Sigmoid colon (tissue), 4 donors: ENCODE results near the gene SLC7A7.

Experiments
- EP300 ChIP-seq, 4 donors: sonication (generic); formaldehyde crosslinking; IDR thresholded peaks; one replicate each; pipeline ENCODE4 v1.6.1; 2017; ENCODE audit warnings: antibody characterized with exemption in 4 of 4
- TF ChIP-seq, protein P1 (sequence below), 4 experiments: fragments of 450-650 bp in 3 of 4; fragments of 200-600 bp in 1 of 4; IDR thresholded peaks; one replicate each; pipeline ENCODE4 v1.5.1; 2016 to 2019; ENCODE audit warnings: antibody characterized with exemption in 4 of 4, mild to moderate bottlenecking in 3 of 4, moderate library complexity in 2 of 4

DNA sequence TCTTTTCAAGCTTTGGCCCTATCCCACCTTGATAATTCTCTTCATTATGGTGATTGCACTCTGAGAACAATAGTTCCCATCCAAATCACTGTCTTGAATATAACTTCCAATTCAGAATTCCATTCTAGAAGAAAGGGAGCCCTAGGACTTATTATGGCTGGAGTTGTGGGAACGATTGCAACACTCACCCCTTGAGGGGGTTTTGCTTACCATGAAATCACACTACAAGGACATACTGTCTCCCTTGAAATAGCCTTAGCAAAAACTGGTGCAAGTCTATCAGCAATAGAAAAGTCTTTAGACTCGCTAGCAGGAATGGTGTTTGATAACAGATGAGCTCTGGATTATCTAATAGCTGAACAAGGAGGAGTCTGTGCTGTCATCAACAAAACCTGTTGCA, 80.1 kb downstream of the SLC7A7 start:
- TF ChIP-seq EP300 (IDR thresholded peaks at IDR 0.05): no peak
- TF ChIP-seq, protein P1, sequence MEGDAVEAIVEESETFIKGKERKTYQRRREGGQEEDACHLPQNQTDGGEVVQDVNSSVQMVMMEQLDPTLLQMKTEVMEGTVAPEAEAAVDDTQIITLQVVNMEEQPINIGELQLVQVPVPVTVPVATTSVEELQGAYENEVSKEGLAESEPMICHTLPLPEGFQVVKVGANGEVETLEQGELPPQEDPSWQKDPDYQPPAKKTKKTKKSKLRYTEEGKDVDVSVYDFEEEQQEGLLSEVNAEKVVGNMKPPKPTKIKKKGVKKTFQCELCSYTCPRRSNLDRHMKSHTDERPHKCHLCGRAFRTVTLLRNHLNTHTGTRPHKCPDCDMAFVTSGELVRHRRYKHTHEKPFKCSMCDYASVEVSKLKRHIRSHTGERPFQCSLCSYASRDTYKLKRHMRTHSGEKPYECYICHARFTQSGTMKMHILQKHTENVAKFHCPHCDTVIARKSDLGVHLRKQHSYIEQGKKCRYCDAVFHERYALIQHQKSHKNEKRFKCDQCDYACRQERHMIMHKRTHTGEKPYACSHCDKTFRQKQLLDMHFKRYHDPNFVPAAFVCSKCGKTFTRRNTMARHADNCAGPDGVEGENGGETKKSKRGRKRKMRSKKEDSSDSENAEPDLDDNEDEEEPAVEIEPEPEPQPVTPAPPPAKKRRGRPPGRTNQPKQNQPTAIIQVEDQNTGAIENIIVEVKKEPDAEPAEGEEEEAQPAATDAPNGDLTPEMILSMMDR (IDR thresholded peaks at IDR 0.05): no peak
